MCF 10A (cell line): ENCODE measurements around the gene EVI2B. TPM values are rescaled to one million over a fixed set of nuclear protein-coding genes. Genes with fewer than 3 reads are reported as not detected.
"Not testable (repeated sequence)": the region's sequence is repeated elsewhere in the genome, so short reads cannot be mapped to it uniquely, and the experiment has no call there.

Experiments used
- BruUV-seq: library from RNA; stranded (reverse); fragments of 400-500 nt; replicated peaks from 2 replicates; lab custom pipeline; 2021; lab: Mats Ljungman, UMichigan
- CTCF ChIA-PET: fragments of 300-600 bp; sonication (Branson Sonifier 250); formaldehyde crosslinking; extraction: SDS; loops from one replicate; lab custom pipeline; 2021; ENCODE audit warnings: antibody characterized with exemption, inconsistent platforms; lab: Yijun Ruan, JAX
- POLR2A ChIA-PET: fragments of 300-600, 350-650 bp; sonication (Branson Sonifier 250); formaldehyde crosslinking; extraction: SDS; loops from one replicate; lab custom pipeline; 2020; ENCODE audit warnings: antibody characterized with exemption, inconsistent platforms; lab: Yijun Ruan, JAX
- DNase-seq: peaks from one replicate; pipeline ENCODE4 v3.0.0-alpha.2; 2018; ENCODE audit not compliant: unreplicated experiment
- H3K27ac Mint-ChIP-seq: one replicate; pipeline ENCODE4 v1.8.0; 2022; ENCODE audit warnings: mild to moderate bottlenecking, low read depth, mixed read lengths; ENCODE audit not compliant: unreplicated experiment
- H3K27me3 Mint-ChIP-seq: one replicate; pipeline ENCODE4 v1.8.0; 2022; ENCODE audit warnings: mixed read lengths; ENCODE audit not compliant: insufficient read depth, unreplicated experiment
- H3K36me3 Mint-ChIP-seq: one replicate; pipeline ENCODE4 v1.8.0; 2022; ENCODE audit warnings: mild to moderate bottlenecking, moderate library complexity, mixed read lengths; ENCODE audit not compliant: insufficient read depth, unreplicated experiment
- H3K4me1 Mint-ChIP-seq: one replicate; pipeline ENCODE4 v1.8.0; 2022; ENCODE audit warnings: mixed read lengths; ENCODE audit not compliant: insufficient read depth, unreplicated experiment
- H3K4me3 Mint-ChIP-seq: one replicate; pipeline ENCODE4 v1.8.0; 2022; ENCODE audit warnings: mild to moderate bottlenecking, moderate library complexity, mixed read lengths; ENCODE audit not compliant: unreplicated experiment
- H3K9me3 Mint-ChIP-seq: one replicate; pipeline ENCODE4 v1.8.0; 2022; ENCODE audit warnings: mixed read lengths; ENCODE audit not compliant: unreplicated experiment
- intact Hi-C: fragments of 100-400 bp; cut with micrococcal nuclease; formaldehyde crosslinking; loops from 2 replicates; pipeline ENCODE4 v1.14.1; 2022
- total RNA-seq: library from RNA; stranded (reverse); gene quantifications from 2 replicates; pipeline ENCODE4 v1.2.3, GENCODE V29; 2022
- TF ChIP-seq, protein P1 (sequence below): fragments of 200-600 bp; IDR thresholded peaks from one replicate; pipeline ENCODE4 v1.8.0; 2022; ENCODE audit warnings: antibody characterized with exemption, mild to moderate bottlenecking; ENCODE audit not compliant: unreplicated experiment

EVI2B gene
- total RNA-seq, 1 experiment from 2014 or later = 3.6 TPM

- intact Hi-C loops = loop anchor here (2.0 kb wide), 1 partner anchor 50 kb away; no protein-coding TSS in a partner anchor
- no peak for DNase-seq
- TF ChIP-seq, protein P1, sequence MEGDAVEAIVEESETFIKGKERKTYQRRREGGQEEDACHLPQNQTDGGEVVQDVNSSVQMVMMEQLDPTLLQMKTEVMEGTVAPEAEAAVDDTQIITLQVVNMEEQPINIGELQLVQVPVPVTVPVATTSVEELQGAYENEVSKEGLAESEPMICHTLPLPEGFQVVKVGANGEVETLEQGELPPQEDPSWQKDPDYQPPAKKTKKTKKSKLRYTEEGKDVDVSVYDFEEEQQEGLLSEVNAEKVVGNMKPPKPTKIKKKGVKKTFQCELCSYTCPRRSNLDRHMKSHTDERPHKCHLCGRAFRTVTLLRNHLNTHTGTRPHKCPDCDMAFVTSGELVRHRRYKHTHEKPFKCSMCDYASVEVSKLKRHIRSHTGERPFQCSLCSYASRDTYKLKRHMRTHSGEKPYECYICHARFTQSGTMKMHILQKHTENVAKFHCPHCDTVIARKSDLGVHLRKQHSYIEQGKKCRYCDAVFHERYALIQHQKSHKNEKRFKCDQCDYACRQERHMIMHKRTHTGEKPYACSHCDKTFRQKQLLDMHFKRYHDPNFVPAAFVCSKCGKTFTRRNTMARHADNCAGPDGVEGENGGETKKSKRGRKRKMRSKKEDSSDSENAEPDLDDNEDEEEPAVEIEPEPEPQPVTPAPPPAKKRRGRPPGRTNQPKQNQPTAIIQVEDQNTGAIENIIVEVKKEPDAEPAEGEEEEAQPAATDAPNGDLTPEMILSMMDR = no peak
- BruUV-seq = no TSS peak
- Mint-ChIP-seq H3K4me3 (peak overlapping the region; percentile 65), H3K4me1 (peaks cover 26% of the 10 kb centered on the region), H3K27me3 (no peaks in the 10 kb centered on the region), H3K36me3 (peaks cover 13% of the 10 kb centered on the region), H3K27ac (peak overlapping the region; percentile 90), H3K9me3 (no peaks in the 10 kb centered on the region)
- ChIA-PET CTCF (interaction anchor here (0.6 to 0.7 kb wide), 3 partner anchors 174 to 1031 kb away, joined by 3 to 5 read pairs (median 4); no protein-coding TSS in a partner anchor), POLR2A (interaction anchor here (0.7 to 5.5 kb wide), 20 partner anchors 8 to 494 kb away, joined by 3 to 45 read pairs (median 4); partner anchors contain the start of genes CRLF3 and RNF135)
Observed at GRCh38 chr17:31318851-31319661, 5.2 kb upstream of the EVI2B start.

DNA sequence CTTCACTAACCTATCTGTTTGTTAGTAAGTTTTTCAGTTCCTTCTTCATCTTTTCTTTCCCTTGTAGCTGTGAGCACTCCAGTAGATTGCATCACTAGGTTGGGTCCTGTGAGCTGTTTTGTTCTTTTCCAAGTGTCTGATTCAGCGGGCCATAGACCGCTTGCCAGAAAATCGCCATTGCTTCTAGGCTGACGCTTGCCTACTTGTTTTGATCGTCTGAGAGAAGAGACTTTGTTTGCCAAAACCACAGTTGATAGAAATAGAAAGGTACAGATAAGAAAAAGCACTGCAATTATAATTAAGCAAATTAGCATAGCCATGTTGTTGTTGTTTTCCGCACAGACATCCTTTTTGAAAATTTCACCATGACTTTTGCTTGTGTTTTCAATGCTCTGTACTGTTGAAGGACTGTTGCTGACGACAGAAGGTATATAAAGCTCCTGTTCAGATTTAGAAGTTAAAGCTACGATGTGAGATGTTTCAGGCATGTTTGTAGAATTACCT, 4.5 kb upstream of the EVI2B start:
- H3K27ac Mint-ChIP-seq = peak overlapping the region; percentile 90
- TF ChIP-seq, protein P1 = no peak
- ChIA-PET CTCF (interaction anchor here (0.5 kb wide), 1 partner anchor 89 kb away, joined by 3 read pairs; no protein-coding TSS in a partner anchor), POLR2A (interaction anchor here (0.7 to 5.5 kb wide), 17 partner anchors 8 to 348 kb away, joined by 3 to 45 read pairs (median 4); partner anchors contain the start of gene RNF135)
- no peaks in the 10 kb centered on the region for H3K27me3 Mint-ChIP-seq
- BruUV-seq = no TSS peak
- peaks cover 27% of the 10 kb centered on the region for H3K4me1 Mint-ChIP-seq
- intact Hi-C loops = loop anchor here (2.0 kb wide), 1 partner anchor 50 kb away; no protein-coding TSS in a partner anchor
- peak; percentile 92 for DNase-seq
- peaks cover 8% of the 10 kb centered on the region for H3K36me3 Mint-ChIP-seq
- H3K9me3 Mint-ChIP-seq = no peaks in the 10 kb centered on the region
- peak overlapping the region; percentile 65 for H3K4me3 Mint-ChIP-seq

DNA sequence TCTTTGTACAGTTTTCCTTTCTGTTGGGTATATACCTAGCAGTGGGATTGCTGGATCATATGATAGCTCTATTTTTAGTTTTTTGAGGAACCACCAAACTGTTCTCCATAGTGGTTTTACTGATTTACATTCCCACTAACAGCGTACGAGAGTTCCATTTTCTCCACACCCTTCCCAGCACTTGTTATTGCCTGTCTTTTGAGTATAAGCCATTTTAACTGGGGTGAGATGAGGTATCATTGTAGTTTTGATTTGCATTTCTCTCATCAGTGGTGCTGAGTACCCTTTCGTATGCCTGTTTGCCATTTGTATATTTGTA, 887 bp upstream of the EVI2B start:
- Mint-ChIP-seq H3K36me3 (peaks cover 6% of the 10 kb centered on the region), H3K9me3 (no peaks in the 10 kb centered on the region), H3K4me3 (no peak overlapping the region), H3K4me1 (peaks cover 28% of the 10 kb centered on the region), H3K27ac (no peak overlapping the region), H3K27me3 (no peaks in the 10 kb centered on the region)
- TF ChIP-seq, protein P1 = no peak
- BruUV-seq = no TSS peak
- no peak for DNase-seq
- POLR2A ChIA-PET = interaction anchor here (0.8 to 2.0 kb wide), 4 partner anchors 9 to 344 kb away, joined by 3 to 8 read pairs (median 4); no protein-coding TSS in a partner anchor
- intact Hi-C loops = no loop called here
- CTCF ChIA-PET = no interaction called here

- Mint-ChIP-seq H3K4me1 (peaks cover 25% of the 10 kb centered on the region), H3K36me3 (peaks cover 13% of the 10 kb centered on the region)
- BruUV-seq, H3K4me3 Mint-ChIP-seq, DNase-seq, H3K27ac Mint-ChIP-seq, intact Hi-C loops, CTCF ChIA-PET, H3K27me3 Mint-ChIP-seq, H3K9me3 Mint-ChIP-seq: not testable (repeated sequence)
- POLR2A ChIA-PET = interaction anchor here (0.6 to 1.4 kb wide), 6 partner anchors 9 to 45 kb away, joined by 3 to 5 read pairs (median 3); no protein-coding TSS in a partner anchor
Observed at GRCh38 chr17:31312223-31312622, 1.6 kb downstream of the EVI2B start.
